ENCODE results near the gene MPZL1. TPM values are rescaled to one million over a fixed set of nuclear protein-coding genes. Genes with fewer than 3 reads are reported as not detected.

MPZL1 gene
- total RNA-seq, 3 donors from 2014 or later: 43.5 to 86.8 (median 86.2) TPM

- no peaks in the 10 kb centered on the region for H3K36me3 ChIP-seq
Observed at GRCh38 chr1:167695147-167695546, 26.6 kb upstream of the MPZL1 start.

GRCh38 chr1:167695756-167696561, 25.8 kb upstream of the MPZL1 start:
- Histone ChIP-seq H3K27ac (no peak overlapping the region), H3K4me3 (no peak overlapping the region), H3K4me1 (peaks cover 0 to 7% of the 10 kb centered on the region in 2 donors), H3K9me3 (no peaks in the 10 kb centered on the region), H3K27me3 (no peaks in the 10 kb centered on the region), H3K36me3 (no peaks in the 10 kb centered on the region)
- DNase-seq (ENCODE audit: low spot score in 2 of 2): no peak
- intact Hi-C loops (cut with DNase I; ENCODE audit: low total_unique reads): no loop called here
- no peak for TF ChIP-seq POLR2AphosphoS5 (IDR thresholded peaks at IDR 0.05)
- TF ChIP-seq POLR2A (IDR thresholded peaks at IDR 0.05): no peak
- no peak for TF ChIP-seq CTCF (IDR thresholded peaks at IDR 0.05)

More at GRCh38 chr1:167695147-167695546, 26.6 kb upstream of the MPZL1 start:
- intact Hi-C loops (cut with DNase I; ENCODE audit: low total_unique reads): no loop called here
- TF ChIP-seq CTCF (IDR thresholded peaks at IDR 0.05) (no peak), POLR2AphosphoS5 (IDR thresholded peaks at IDR 0.05) (no peak), POLR2A (IDR thresholded peaks at IDR 0.05) (no peak)
- Histone ChIP-seq H3K4me3 (no peak overlapping the region), H3K9me3 (no peaks in the 10 kb centered on the region), H3K4me1 (peaks cover 0 to 7% of the 10 kb centered on the region in 2 donors), H3K27ac (no peak overlapping the region), H3K27me3 (no peaks in the 10 kb centered on the region)
- DNase-seq (ENCODE audit: low spot score in 2 of 2): no peak

GRCh38 chr1:167697667-167698141, 24.1 kb upstream of the MPZL1 start:
- Histone ChIP-seq H3K27me3 (no peaks in the 10 kb centered on the region), H3K4me3 (no peak overlapping the region), H3K36me3 (no peaks in the 10 kb centered on the region), H3K4me1 (peaks cover 0 to 7% of the 10 kb centered on the region in 2 donors), H3K27ac (peak overlapping the region; percentile 25 to 40), H3K9me3 (no peaks in the 10 kb centered on the region)
- intact Hi-C loops (cut with DNase I; ENCODE audit: low total_unique reads): loop anchor here (2.0 kb wide), 1 partner anchor 29 kb away; no protein-coding TSS in a partner anchor
- TF ChIP-seq POLR2AphosphoS5 (IDR thresholded peaks at IDR 0.05): peak in 1 of 3 donors; percentile 29
- no peak for TF ChIP-seq CTCF (IDR thresholded peaks at IDR 0.05)
- peak; percentile 55 to 80 for DNase-seq (ENCODE audit: low spot score in 2 of 2)

- Histone ChIP-seq H3K36me3 (no peaks in the 10 kb centered on the region), H3K4me3 (no peak overlapping the region)
Observed at GRCh38 chr1:167698313-167698712, 23.5 kb upstream of the MPZL1 start.

More at GRCh38 chr1:167698313-167698712, 23.5 kb upstream of the MPZL1 start:
- DNase-seq (ENCODE audit: low spot score in 2 of 2): no peak
- intact Hi-C loops (cut with DNase I; ENCODE audit: low total_unique reads): loop anchor here (2.0 kb wide), 1 partner anchor 28 kb away; no protein-coding TSS in a partner anchor
- H3K4me1 ChIP-seq: peaks cover 0 to 7% of the 10 kb centered on the region in 2 donors
- no peaks in the 10 kb centered on the region for H3K27me3 ChIP-seq
- no peak for TF ChIP-seq POLR2A (IDR thresholded peaks at IDR 0.05)
- no peak for TF ChIP-seq CTCF (IDR thresholded peaks at IDR 0.05)
- TF ChIP-seq POLR2AphosphoS5 (IDR thresholded peaks at IDR 0.05): no peak
- H3K27ac ChIP-seq: no peak overlapping the region
- H3K9me3 ChIP-seq: no peaks in the 10 kb centered on the region

Data from breast epithelium (tissue), 4 donors.